Posterior cingulate gyrus (tissue), 11 donors: Measurements from ENCODE around the gene FGB.

Experiments
- DNase-seq, 10 donors: peaks; one replicate each; pipeline versions ENCODE4 v3.0.0 to v3.0.0-alpha.2; 2020 to 2021; ENCODE audit warnings: mixed read lengths in 3 of 10
- intact Hi-C: fragments of 100-400 bp; cut with DNase I; formaldehyde crosslinking; loops from one replicate; pipeline ENCODE4 v1.15.1; 2023

Gene FGB

GRCh38 chr4:154616731-154617130, 53.9 kb downstream of the FGB start:
- DNase-seq, result no peak
- intact Hi-C loops, result no loop called here

DNA sequence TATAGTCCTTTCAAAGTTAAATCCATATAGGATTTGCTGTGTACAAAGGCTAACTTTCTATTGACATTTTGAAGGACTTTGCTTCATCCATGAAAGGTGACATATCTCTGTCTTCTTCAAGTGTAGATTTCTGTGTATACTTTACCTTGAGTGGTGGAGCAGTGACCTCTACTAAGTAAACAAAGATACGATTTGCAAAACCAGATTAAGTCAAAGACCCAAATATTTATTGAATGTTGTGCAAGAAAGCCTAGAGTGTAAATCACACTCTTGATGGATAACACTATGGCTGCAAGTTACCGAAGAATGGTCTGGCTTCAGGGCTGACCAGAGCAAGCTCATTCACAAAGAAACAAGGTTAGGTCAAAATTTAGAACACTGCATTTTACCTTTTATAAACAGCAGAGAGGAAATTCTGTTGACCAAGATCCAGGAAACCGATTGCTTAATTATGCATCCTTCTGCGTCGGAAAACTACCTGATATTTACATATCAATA, 55.1 kb downstream of the FGB start:
- DNase-seq, result no peak
- intact Hi-C loops, result loop anchor here (1.0 kb wide), 1 partner anchor 66 kb away; no protein-coding TSS in a partner anchor

DNA sequence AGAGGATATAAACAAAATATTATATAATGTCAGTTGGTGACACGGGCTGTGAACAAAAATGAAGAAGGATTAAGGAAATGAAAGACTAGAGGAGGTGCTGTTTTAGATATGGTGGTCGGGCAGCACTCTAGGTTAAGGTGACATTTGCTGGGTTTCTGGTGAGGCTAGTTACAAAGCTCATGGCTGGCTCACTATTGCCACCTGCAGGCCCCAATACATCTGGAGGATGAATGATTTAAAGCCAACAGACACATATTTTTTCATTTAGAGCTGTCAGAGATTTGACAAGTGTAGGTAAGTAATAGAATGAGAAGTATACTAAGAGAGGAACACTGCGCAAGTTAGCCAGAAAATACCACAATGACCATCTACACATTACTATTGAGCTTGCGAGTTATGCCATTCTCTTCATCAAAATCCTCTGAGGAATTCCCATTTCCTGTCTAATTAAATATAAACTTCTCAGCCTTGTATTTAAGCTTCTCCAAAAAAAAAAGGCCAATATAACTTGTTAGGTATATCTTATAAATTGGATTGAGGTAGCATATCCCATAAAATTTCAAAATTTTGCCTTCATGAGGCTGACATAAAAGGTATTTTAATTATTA, 56.0 kb downstream of the FGB start:
- intact Hi-C loops, result loop anchor here (1.0 kb wide), 1 partner anchor 67 kb away; no protein-coding TSS in a partner anchor
- DNase-seq, result peak in 7 of 10 donors; percentile 47 to 91 (median 70)

GRCh38 chr4:154620111-154620510, 57.3 kb downstream of the FGB start:
- intact Hi-C loops, result no loop called here
- no peak for DNase-seq
